Effector memory CD8-positive, alpha-beta T cell (primary cell): ENCODE results near the gene USP7.
"Not testable (repeated sequence)": the region's sequence is repeated elsewhere in the genome, so short reads cannot be mapped to it uniquely, and the experiment has no call there.

Source experiments
- ATAC-seq: fragments of 150-1000 bp; cut with Tn5 transposase; replicated peaks from 2 replicates; pipeline ENCODE4 v1.10.0; 2021; ENCODE audit warnings: mild to moderate bottlenecking, moderate library complexity
- DNase-seq, 3 experiments: peaks; one replicate each; pipeline ENCODE4 v3.0.0; 2021
- H3K27ac Mint-ChIP-seq, 2 donors: one replicate each; pipeline ENCODE4 v1.8.0; 2022; ENCODE audit warnings: mild to moderate bottlenecking in 2 of 2, mixed read lengths in 2 of 2, moderate library complexity in 2 of 2
- H3K27me3 Mint-ChIP-seq, 2 donors: one replicate each; pipeline ENCODE4 v1.8.0; 2022; ENCODE audit warnings: mixed read lengths in 2 of 2
- H3K36me3 Mint-ChIP-seq: one replicate; pipeline ENCODE4 v1.8.0; 2022; ENCODE audit warnings: mild to moderate bottlenecking, moderate library complexity, mixed read lengths; ENCODE audit not compliant: insufficient read depth
- H3K4me1 Mint-ChIP-seq, 2 donors: one replicate each; pipeline ENCODE4 v1.8.0; 2022; ENCODE audit warnings: low read depth in 2 of 2, mixed read lengths in 2 of 2
- H3K4me3 Mint-ChIP-seq, 2 donors: one replicate each; pipeline ENCODE4 v1.8.0; 2022; ENCODE audit warnings: mild to moderate bottlenecking in 2 of 2, mixed read lengths in 2 of 2, moderate library complexity in 2 of 2
- H3K9me3 Mint-ChIP-seq, 2 donors: one replicate each; pipeline ENCODE4 v1.8.0; 2022; ENCODE audit warnings: mixed read lengths in 2 of 2

USP7 gene

GRCh38 chr16:8996891-8997290 lies 33.2 kb upstream of the USP7 start:
- no peak overlapping the region for H3K4me3 Mint-ChIP-seq
- H3K36me3 Mint-ChIP-seq, result no peaks in the 10 kb centered on the region
- ATAC-seq (no peak), DNase-seq (no peak)
- H3K27me3 Mint-ChIP-seq, result no peaks in the 10 kb centered on the region
- no peak overlapping the region for H3K27ac Mint-ChIP-seq
- H3K4me1 Mint-ChIP-seq, result no peaks in the 10 kb centered on the region
- no peaks in the 10 kb centered on the region for H3K9me3 Mint-ChIP-seq

GRCh38 chr16:8990445-8990844 lies 26.7 kb upstream of the USP7 start:
- Mint-ChIP-seq H3K4me3 (no peak overlapping the region), H3K9me3 (no peaks in the 10 kb centered on the region), H3K36me3 (no peaks in the 10 kb centered on the region), H3K4me1 (no peaks in the 10 kb centered on the region), H3K27me3 (peaks cover 0 to 18% of the 10 kb centered on the region in 2 donors), H3K27ac (no peak overlapping the region)
- ATAC-seq, result no peak
- DNase-seq, result no peak

- Mint-ChIP-seq H3K27me3 (peaks cover 0 to 18% of the 10 kb centered on the region in 2 donors), H3K4me1 (no peaks in the 10 kb centered on the region), H3K27ac (no peak overlapping the region), H3K4me3 (no peak overlapping the region), H3K9me3 (no peaks in the 10 kb centered on the region), H3K36me3 (no peaks in the 10 kb centered on the region)
- ATAC-seq (no peak), DNase-seq (no peak)
Observed at GRCh38 chr16:8989099-8989878, 25.6 kb upstream of the USP7 start.

DNA sequence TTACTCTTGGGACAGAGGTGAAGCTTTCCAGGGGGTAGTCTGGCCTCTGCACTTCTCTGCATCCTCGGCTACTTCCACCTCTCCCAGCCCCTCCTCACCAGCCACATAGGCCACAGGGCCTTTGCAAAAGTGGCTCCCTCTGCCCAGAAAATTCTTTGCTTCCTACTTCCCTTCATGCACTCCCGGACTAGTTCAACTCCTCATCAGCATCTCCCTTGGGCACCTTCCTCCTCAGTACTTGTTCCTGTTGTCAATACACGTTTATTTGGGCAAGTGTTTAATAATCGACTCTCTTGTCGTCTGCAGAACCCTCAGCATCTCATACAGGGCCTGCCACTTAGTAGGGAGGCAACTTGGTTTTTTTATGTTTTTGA lies 23.1 kb upstream of the USP7 start:
- Mint-ChIP-seq H3K27ac (no peak overlapping the region), H3K4me3 (no peak overlapping the region), H3K36me3 (no peaks in the 10 kb centered on the region), H3K4me1 (no peaks in the 10 kb centered on the region), H3K9me3 (no peaks in the 10 kb centered on the region), H3K27me3 (peaks cover 0 to 27% of the 10 kb centered on the region in 2 donors)
- DNase-seq (no peak), ATAC-seq (no peak)

DNA sequence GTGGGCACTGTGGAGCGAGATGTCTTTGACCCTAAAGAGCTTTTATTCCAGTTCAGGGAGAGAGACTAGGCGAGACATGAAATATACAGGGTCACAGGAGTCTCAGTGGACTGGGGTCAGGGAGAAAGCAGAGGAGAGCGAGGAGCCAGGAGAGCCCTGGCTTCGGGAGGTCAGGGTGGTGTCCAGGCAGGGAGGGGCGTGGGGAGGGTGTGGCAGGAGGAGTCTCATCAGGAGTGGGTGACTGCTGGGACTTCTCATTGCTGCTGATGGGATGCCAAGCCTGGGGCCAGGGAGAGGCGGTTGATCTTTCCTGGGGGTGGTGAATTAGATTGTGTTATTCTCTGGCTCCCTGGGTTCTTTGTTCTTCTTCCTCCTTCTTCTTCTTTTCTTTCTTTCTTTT lies 22.4 kb upstream of the USP7 start:
- peaks cover 0 to 27% of the 10 kb centered on the region in 2 donors for H3K27me3 Mint-ChIP-seq
- H3K4me3 Mint-ChIP-seq, result no peak overlapping the region
- no peak overlapping the region for H3K27ac Mint-ChIP-seq
- no peak for DNase-seq
- no peaks in the 10 kb centered on the region for H3K9me3 Mint-ChIP-seq
- no peaks in the 10 kb centered on the region for H3K36me3 Mint-ChIP-seq
- no peak for ATAC-seq
- no peaks in the 10 kb centered on the region for H3K4me1 Mint-ChIP-seq

DNA sequence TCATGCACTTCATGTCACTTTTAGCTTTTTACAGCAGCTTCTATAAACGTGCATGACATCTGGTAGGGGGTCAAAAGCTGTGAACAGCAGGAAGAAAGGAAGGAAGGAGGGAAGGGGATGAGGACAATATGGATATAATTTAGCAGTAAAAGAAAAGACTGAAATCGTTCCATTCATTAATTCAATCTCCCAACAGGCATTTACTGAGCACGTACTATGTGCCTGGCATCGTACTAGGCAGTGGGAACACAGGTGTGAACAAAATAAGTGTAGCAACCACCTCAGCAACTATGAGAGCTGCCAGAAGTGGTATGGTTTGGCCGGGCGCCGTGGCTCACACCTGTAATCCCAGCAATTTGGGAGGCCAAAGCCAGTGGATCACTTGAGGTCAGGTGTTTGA lies 19.1 kb upstream of the USP7 start:
- Mint-ChIP-seq H3K27me3 (peaks cover 0 to 36% of the 10 kb centered on the region in 2 donors), H3K27ac (no peak overlapping the region), H3K4me1 (no peaks in the 10 kb centered on the region), H3K36me3 (no peaks in the 10 kb centered on the region), H3K9me3 (no peaks in the 10 kb centered on the region), H3K4me3 (no peak overlapping the region)
- no peak for DNase-seq
- no peak for ATAC-seq

- not testable (repeated sequence) for H3K27ac Mint-ChIP-seq, H3K9me3 Mint-ChIP-seq, H3K4me3 Mint-ChIP-seq, H3K36me3 Mint-ChIP-seq, H3K4me1 Mint-ChIP-seq, ATAC-seq, DNase-seq
- H3K27me3 Mint-ChIP-seq, result peaks cover 7 to 29% of the 10 kb centered on the region in 2 donors
Observed at GRCh38 chr16:8981901-8982300, 18.2 kb upstream of the USP7 start.

DNA sequence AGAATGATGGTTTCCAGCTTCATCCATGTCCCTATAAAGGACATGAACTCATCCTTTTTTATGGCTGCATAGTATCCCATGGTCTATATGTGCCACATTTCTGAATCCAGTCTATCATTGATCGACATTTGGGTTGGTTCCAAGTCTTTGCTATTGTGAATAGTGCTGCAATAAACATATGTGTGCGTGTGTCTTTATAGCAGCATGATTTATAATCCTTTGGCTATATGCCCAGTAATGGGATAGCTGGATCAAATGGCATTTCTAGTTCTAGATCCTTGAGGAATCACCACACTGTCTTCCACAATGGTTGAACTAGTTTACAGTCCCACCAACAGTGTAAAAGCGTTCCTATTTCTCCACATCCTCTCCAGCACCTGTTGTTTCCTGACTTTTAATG lies 12.5 kb upstream of the USP7 start:
- H3K36me3 Mint-ChIP-seq, H3K9me3 Mint-ChIP-seq, H3K27ac Mint-ChIP-seq, H3K4me1 Mint-ChIP-seq, ATAC-seq, H3K4me3 Mint-ChIP-seq, DNase-seq: not testable (repeated sequence)
- peaks cover 7 to 19% of the 10 kb centered on the region in 2 donors for H3K27me3 Mint-ChIP-seq

- Mint-ChIP-seq H3K36me3 (peaks cover 3% of the 10 kb centered on the region), H3K27ac (no peak overlapping the region), H3K27me3 (peaks cover 7 to 15% of the 10 kb centered on the region in 2 donors), H3K4me3 (no peak overlapping the region), H3K9me3 (no peaks in the 10 kb centered on the region), H3K4me1 (no peaks in the 10 kb centered on the region)
- ATAC-seq (no peak), DNase-seq (no peak)
Observed at GRCh38 chr16:8975039-8975438, 11.3 kb upstream of the USP7 start.

- Mint-ChIP-seq H3K4me1 (no peaks in the 10 kb centered on the region), H3K27me3 (peaks cover 7 to 10% of the 10 kb centered on the region in 2 donors), H3K4me3 (no peak overlapping the region), H3K27ac (no peak overlapping the region), H3K36me3 (peaks cover 6% of the 10 kb centered on the region), H3K9me3 (no peaks in the 10 kb centered on the region)
- ATAC-seq (no peak), DNase-seq (no peak)
Observed at GRCh38 chr16:8972843-8973586, 9.3 kb upstream of the USP7 start.

- Mint-ChIP-seq H3K27me3 (peaks cover 0 to 17% of the 10 kb centered on the region in 2 donors), H3K4me1 (no peaks in the 10 kb centered on the region), H3K9me3 (no peaks in the 10 kb centered on the region), H3K4me3 (no peak overlapping the region), H3K27ac (no peak overlapping the region), H3K36me3 (peaks cover 6% of the 10 kb centered on the region)
- DNase-seq, result no peak
- ATAC-seq, result no peak
Observed at GRCh38 chr16:8971416-8971815, 7.7 kb upstream of the USP7 start.

- H3K9me3 Mint-ChIP-seq, ATAC-seq, H3K4me1 Mint-ChIP-seq, DNase-seq, H3K36me3 Mint-ChIP-seq, H3K4me3 Mint-ChIP-seq: not testable (repeated sequence)
- H3K27ac Mint-ChIP-seq, result peak overlapping the region in 1 of 2 donors; percentile 65
- peaks cover 5 to 23% of the 10 kb centered on the region in 2 donors for H3K27me3 Mint-ChIP-seq
Observed at GRCh38 chr16:8969202-8969897, 5.6 kb upstream of the USP7 start.

DNA sequence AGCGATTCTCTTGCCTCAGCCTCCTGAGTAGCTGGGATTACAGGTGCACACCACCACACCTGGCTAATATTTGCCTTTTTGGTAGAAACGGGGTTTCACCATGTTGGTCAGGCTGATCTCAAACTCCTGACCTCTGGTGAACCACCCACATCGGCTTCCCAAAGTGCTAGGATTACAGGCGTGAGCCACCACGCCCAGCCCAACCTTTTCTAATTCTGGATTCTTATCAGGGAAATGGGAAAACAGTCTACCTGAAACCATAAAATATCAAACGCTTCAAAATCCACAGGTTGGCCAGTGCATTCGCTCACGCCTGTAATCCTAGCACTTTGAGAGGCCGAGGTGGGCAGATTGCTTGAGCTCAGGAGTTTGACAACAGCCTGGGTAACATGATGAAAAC lies 4.3 kb upstream of the USP7 start:
- not testable (repeated sequence) for H3K36me3 Mint-ChIP-seq, H3K27ac Mint-ChIP-seq, H3K9me3 Mint-ChIP-seq, DNase-seq, H3K4me1 Mint-ChIP-seq, H3K4me3 Mint-ChIP-seq, ATAC-seq
- peaks cover 5 to 21% of the 10 kb centered on the region in 2 donors for H3K27me3 Mint-ChIP-seq
